K562 (cell line): Measurements from ENCODE around the gene SRRT. TPM values are rescaled to one million over a fixed set of nuclear protein-coding genes. Genes with fewer than 3 reads are reported as not detected.

Experiments
- ARID1B ChIP-seq: fragments of 450-650 bp; IDR thresholded peaks from 2 replicates; pipeline ENCODE4 v1.6.1; 2016; ENCODE audit warnings: antibody characterized with exemption, mild to moderate bottlenecking, inconsistent platforms
- ASH1L ChIP-seq: fragments of 450-650 bp; IDR thresholded peaks from 2 replicates; pipeline ENCODE4 v1.6.1; 2018; ENCODE audit warnings: borderline replicate concordance, mild to moderate bottlenecking, low read depth; ENCODE audit not compliant: partially characterized antibody
- BRD9 ChIP-seq: fragments of 450-650 bp; IDR thresholded peaks from 2 replicates; pipeline ENCODE4 v1.6.1; 2018; ENCODE audit warnings: low read depth; ENCODE audit not compliant: partially characterized antibody
- CCNT2 ChIP-seq: IDR thresholded peaks from 2 replicates; pipeline ENCODE4 v1.6.1; 2011; ENCODE audit warnings: borderline replicate concordance, low read depth, mild to moderate bottlenecking, moderate library complexity, mixed read lengths, low read length; ENCODE audit not compliant: insufficient read length; ENCODE audit errors: extremely low read depth
- CREBBP ChIP-seq: IDR thresholded peaks from one replicate; pipeline ENCODE4 v1.6.1; 2012; ENCODE audit warnings: low read depth, mild to moderate bottlenecking, control low read depth, inconsistent platforms, low read length
- ELK1 ChIP-seq: sonication (generic); formaldehyde crosslinking; IDR thresholded peaks from 2 replicates; pipeline ENCODE4 v1.8.1; 2022; ENCODE audit warnings: missing genetic modification reagents
- FOSL1 ChIP-seq: fragments of 200-800 bp; sonication (Bioruptor generic); conservative IDR thresholded peaks from 2 replicates; pipeline ENCODE4 v1.6.1; 2016; ENCODE audit warnings: missing genetic modification characterization, missing compliant biosample characterization
- GATAD2B ChIP-seq: fragments of 450-650 bp; IDR thresholded peaks from 2 replicates; pipeline ENCODE4 v1.6.1; 2017; ENCODE audit warnings: mild to moderate bottlenecking, borderline replicate concordance
- MXI1 ChIP-seq: IDR thresholded peaks from 2 replicates; pipeline ENCODE4 v1.6.1; 2011; ENCODE audit warnings: low read depth, mild to moderate bottlenecking, improper control_type of control experiment, low read length
- NR0B1 ChIP-seq: fragments of 450-650 bp; IDR thresholded peaks from one replicate; pipeline ENCODE4 v1.6.1; 2018; ENCODE audit warnings: mild to moderate bottlenecking, moderate library complexity; ENCODE audit not compliant: partially characterized antibody
- PPARD ChIP-seq: fragments of 250-450 bp; sonication (Bioruptor Pico); IDR thresholded peaks from 2 replicates; pipeline ENCODE4 v1.8.0; 2022; ENCODE audit warnings: inconsistent platforms, mild to moderate bottlenecking, moderate library complexity
- SP2 ChIP-seq: IDR thresholded peaks from 2 replicates; pipeline ENCODE4 v1.6.1; 2011; ENCODE audit warnings: mild to moderate bottlenecking, low read depth, low read length, moderate library complexity; ENCODE audit not compliant: poor library complexity, severe bottlenecking; ENCODE audit errors: extremely low read depth
- TCF7 ChIP-seq: sonication (generic); IDR thresholded peaks from 2 replicates; pipeline ENCODE4 v1.6.1; 2016; ENCODE audit warnings: antibody characterized with exemption, borderline replicate concordance
- TOE1 ChIP-seq, 2 experiments: fragments of 450-650 bp in 1 of 2; sonication (generic) in 1 of 2; formaldehyde crosslinking in 1 of 2; IDR thresholded peaks; 2 replicates each; pipeline versions ENCODE4 v1.7.1 to v1.8.0; 2016 to 2022; ENCODE audit warnings: borderline replicate concordance in 2 of 2, mild to moderate bottlenecking in 2 of 2, antibody characterized with exemption in 1 of 2, inconsistent platforms in 1 of 2, low read depth in 1 of 2, missing genetic modification reagents in 1 of 2, moderate library complexity in 1 of 2
- ZNF134 ChIP-seq: fragments of 250-450 bp; sonication (Bioruptor Pico); conservative IDR thresholded peaks from 2 replicates; pipeline ENCODE4 v1.4.0; 2020
- ZNF239 ChIP-seq: fragments of 250-450 bp; sonication (Bioruptor Pico); IDR thresholded peaks from 2 replicates; pipeline ENCODE4 v1.4.0; 2020; ENCODE audit warnings: mild to moderate bottlenecking
- polyA plus RNA-seq, 8 experiments: library from polyadenylated mRNA; depleted of rRNA in 4 of 8; stranded (reverse) in 5 of 8; unstranded in 3 of 8; fragments of >200 nt; fragmentation: Nextera tagmentation in 2 of 8; fragmentation: Illumina TruSeq in 1 of 8; extraction: Ambion mirVana in 2 of 8; extraction: Trizol in 1 of 8; gene quantifications; 2 replicates each; pipeline versions ENCODE4 v1.2.1 to v1.2.3, GENCODE V29; 2011 to 2014; ENCODE audit warnings: inconsistent platforms in 1 of 8, missing spikeins in 1 of 8
- total RNA-seq, 7 experiments: library from RNA; depleted of rRNA in 6 of 7; stranded (reverse); fragments of >200 nt in 6 of 7; fragmentation: Illumina TruSeq in 2 of 7; extraction: Trizol in 2 of 7; gene quantifications; 2 replicates each; pipeline versions ENCODE4 v1.2.1 to v1.2.3, GENCODE V29; 2011 to 2021; ENCODE audit warnings: low replicate concordance in 1 of 7

SRRT gene
- total and polyA plus RNA-seq, 9 of the 15 experiments (the other 6 are each of a cell fraction or from before 2014, with no cell fraction given), result 10.3 to 263 (median 84.4) TPM

- TF ChIP-seq CREBBP (no peak), ZNF134 (CRISPR knock-in tag) (no peak), ELK1 (CRISPR knock-in tag) (no peak), TCF7 (no peak), SP2 (no peak), ASH1L (no peak), NR0B1 (no peak), CCNT2 (no peak), GATAD2B (no peak), BRD9 (no peak), PPARD (CRISPR knock-in tag) (no peak), MXI1 (no peak), FOSL1 (tag) (no peak; the same call in 1 of the 2 replicates), TOE1 (IDR thresholded peaks at IDR 0.05; ENCODE audit: borderline replicate concordance) (no peak), TOE1 (CRISPR knock-in tag; IDR thresholded peaks at IDR 0.05; ENCODE audit: borderline replicate concordance, low read depth) (no peak), ARID1B (no peak), ZNF239 (CRISPR knock-in tag) (no peak)
Measured at GRCh38 chr7:100825751-100826513, 49.0 kb upstream of the SRRT start (continued).
